Erythroblast (primary cell): ENCODE data around the gene KRTAP3-1.

Experiments
- GATA1 ChIP-seq: IDR thresholded peaks from 2 replicates; pipeline ENCODE4 v1.6.1; 2011; ENCODE audit warnings: low read depth, mild to moderate bottlenecking, control low read depth, low read length, moderate library complexity
- POLR2A ChIP-seq: IDR thresholded peaks from 2 replicates; pipeline ENCODE4 v1.6.1; 2011; ENCODE audit warnings: mild to moderate bottlenecking, low read length

DNA sequence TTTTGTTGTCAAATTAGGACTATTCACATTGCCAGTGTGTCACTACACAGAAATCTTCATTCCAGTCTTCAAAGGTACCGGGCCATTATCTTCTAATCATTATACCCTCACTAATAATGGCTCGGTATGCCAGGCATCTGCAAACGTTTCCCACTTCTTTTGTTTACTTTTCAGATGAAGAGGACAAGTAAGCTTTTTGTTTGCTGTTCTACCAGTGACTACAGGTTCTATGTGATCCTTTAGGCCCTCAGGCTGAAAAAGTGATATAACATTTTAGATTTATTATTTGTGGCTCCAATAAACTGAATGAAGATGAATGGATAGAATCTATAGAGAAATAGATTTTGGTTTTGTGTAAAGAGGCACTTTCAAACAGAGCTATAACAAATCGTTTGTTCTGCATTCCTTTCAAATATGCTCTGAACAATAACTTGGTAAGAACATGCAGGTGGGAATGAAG is 403 bp upstream of the KRTAP3-1 start:
- TF ChIP-seq POLR2A, result no peak
- TF ChIP-seq GATA1, result no peak
